H7 (cell line): ENCODE results near the gene DYNC2H1. TPM values are rescaled to one million over a fixed set of nuclear protein-coding genes. Genes with fewer than 3 reads are reported as not detected.

Source experiments
- DNase-seq: peaks from one replicate; pipeline ENCODE4 v3.0.0; 2012
- H3K27me3 ChIP-seq: 2 replicates; pipeline ENCODE4 v1.6.0; 2011; ENCODE audit warnings: mild to moderate bottlenecking, low read length; ENCODE audit not compliant: control insufficient read depth, insufficient read depth
- H3K36me3 ChIP-seq: replicated peaks from 2 replicates; pipeline ENCODE4 v1.5.1; 2011; ENCODE audit warnings: low read length; ENCODE audit not compliant: control insufficient read depth, insufficient read depth
- H3K4me3 ChIP-seq: 2 replicates; pipeline ENCODE4 v1.5.1; 2011; ENCODE audit warnings: low read depth, mild to moderate bottlenecking, control low read depth, low read length, moderate library complexity; ENCODE audit not compliant: insufficient read depth
- total RNA-seq: library from RNA; depleted of rRNA; stranded (reverse); fragments of >200 nt; shearing (Covaris generic); gene quantifications from 2 replicates; pipeline ENCODE4 v1.2.3, GENCODE V29; 2014

DYNC2H1 gene
- total RNA-seq, 1 experiment from 2014 or later: 10.3 TPM

GRCh38 chr11:103450241-103450640 is 341.0 kb downstream of the DYNC2H1 start:
- no peak for DNase-seq
- no peaks in the 10 kb centered on the region for H3K27me3 ChIP-seq
- H3K36me3 ChIP-seq: no peaks in the 10 kb centered on the region
- H3K4me3 ChIP-seq: no peak overlapping the region

GRCh38 chr11:103453126-103453525 is 343.9 kb downstream of the DYNC2H1 start:
- no peaks in the 10 kb centered on the region for H3K36me3 ChIP-seq
- no peak overlapping the region for H3K4me3 ChIP-seq
- H3K27me3 ChIP-seq: no peaks in the 10 kb centered on the region
- DNase-seq: no peak

- Histone ChIP-seq H3K27me3 (no peaks in the 10 kb centered on the region), H3K36me3 (no peaks in the 10 kb centered on the region), H3K4me3 (no peak overlapping the region)
- no peak for DNase-seq
These were observed 344.9 kb downstream of the DYNC2H1 start for GRCh38 chr11:103453915-103454709.

- no peak for DNase-seq
- Histone ChIP-seq H3K4me3 (no peak overlapping the region), H3K27me3 (no peaks in the 10 kb centered on the region), H3K36me3 (no peaks in the 10 kb centered on the region)
These were observed 355.2 kb downstream of the DYNC2H1 start for GRCh38 chr11:103464420-103464819.

- H3K36me3 ChIP-seq: no peaks in the 10 kb centered on the region
- no peak overlapping the region for H3K4me3 ChIP-seq
- DNase-seq: no peak
- no peaks in the 10 kb centered on the region for H3K27me3 ChIP-seq
These were observed 356.4 kb downstream of the DYNC2H1 start for GRCh38 chr11:103465555-103466140.

- Histone ChIP-seq H3K27me3 (no peaks in the 10 kb centered on the region), H3K36me3 (no peaks in the 10 kb centered on the region), H3K4me3 (no peak overlapping the region)
- no peak for DNase-seq
These were observed 362.3 kb downstream of the DYNC2H1 start for GRCh38 chr11:103471546-103471945.

GRCh38 chr11:103476874-103477273 is 367.6 kb downstream of the DYNC2H1 start:
- H3K4me3 ChIP-seq: no peak overlapping the region
- no peaks in the 10 kb centered on the region for H3K27me3 ChIP-seq
- H3K36me3 ChIP-seq: no peaks in the 10 kb centered on the region
- no peak for DNase-seq

- Histone ChIP-seq H3K27me3 (no peaks in the 10 kb centered on the region), H3K36me3 (no peaks in the 10 kb centered on the region), H3K4me3 (no peak overlapping the region)
- DNase-seq: no peak
These were observed 371.2 kb downstream of the DYNC2H1 start for GRCh38 chr11:103480421-103480820.

GRCh38 chr11:103483996-103484395 is 374.8 kb downstream of the DYNC2H1 start:
- Histone ChIP-seq H3K36me3 (no peaks in the 10 kb centered on the region), H3K4me3 (no peak overlapping the region), H3K27me3 (no peaks in the 10 kb centered on the region)
- DNase-seq: no peak

- H3K4me3 ChIP-seq: no peak overlapping the region
- H3K27me3 ChIP-seq: no peaks in the 10 kb centered on the region
- DNase-seq: no peak
- no peaks in the 10 kb centered on the region for H3K36me3 ChIP-seq
These were observed 375.3 kb downstream of the DYNC2H1 start for GRCh38 chr11:103484545-103484944.

GRCh38 chr11:103486604-103487003 is 377.4 kb downstream of the DYNC2H1 start:
- H3K4me3 ChIP-seq: no peak overlapping the region

GRCh38 chr11:103487113-103487512 is 377.9 kb downstream of the DYNC2H1 start:
- no peaks in the 10 kb centered on the region for H3K27me3 ChIP-seq
- no peaks in the 10 kb centered on the region for H3K36me3 ChIP-seq
- no peak for DNase-seq
- no peak overlapping the region for H3K4me3 ChIP-seq

More at GRCh38 chr11:103486604-103487003, 377.4 kb downstream of the DYNC2H1 start:
- Histone ChIP-seq H3K36me3 (no peaks in the 10 kb centered on the region), H3K27me3 (no peaks in the 10 kb centered on the region)
- no peak for DNase-seq

- H3K27me3 ChIP-seq: no peaks in the 10 kb centered on the region
- no peak for DNase-seq
- H3K4me3 ChIP-seq: no peak overlapping the region
- no peaks in the 10 kb centered on the region for H3K36me3 ChIP-seq
These were observed 378.8 kb downstream of the DYNC2H1 start for GRCh38 chr11:103488031-103488461.

- no peak for DNase-seq
- no peak overlapping the region for H3K4me3 ChIP-seq
- no peaks in the 10 kb centered on the region for H3K27me3 ChIP-seq
- no peaks in the 10 kb centered on the region for H3K36me3 ChIP-seq
These were observed 379.4 kb downstream of the DYNC2H1 start for GRCh38 chr11:103488579-103488978.

GRCh38 chr11:103491777-103492176 is 382.6 kb downstream of the DYNC2H1 start:
- Histone ChIP-seq H3K4me3 (no peak overlapping the region), H3K36me3 (no peaks in the 10 kb centered on the region), H3K27me3 (no peaks in the 10 kb centered on the region)
- peak; percentile 18 for DNase-seq
